GM12878 (cell line): Measurements from ENCODE around the gene GBA3. TPM values are rescaled to one million over a fixed set of nuclear protein-coding genes. Genes with fewer than 3 reads are reported as not detected.

Experiments
- ATAC-seq: fragments of 200-7000 bp; cut with Tn5 transposase; 3 replicates; pipeline ENCODE4 v1.9.1; 2020; ENCODE audit warnings: mild to moderate bottlenecking, moderate library complexity
- BruUV-seq: library from RNA; stranded (reverse); fragments of 400-500 nt; replicated peaks from 2 replicates; lab custom pipeline; 2021; lab: Mats Ljungman, UMichigan
- CTCF ChIA-PET: fragments of 300-600 bp; sonication (Branson Sonifier 250); formaldehyde crosslinking; extraction: SDS; loops from one replicate; lab custom pipeline; 2021; ENCODE audit warnings: inconsistent platforms; lab: Yijun Ruan, JAX
- POLR2A ChIA-PET: fragments of 350-600 bp; formaldehyde crosslinking; extraction: SDS; loops from one replicate; lab custom pipeline; 2021; ENCODE audit warnings: inconsistent platforms; lab: Charles Lee
- RAD21 ChIA-PET: fragments of 300-600 bp; sonication (Branson Sonifier 250); formaldehyde crosslinking; loops from one replicate; lab custom pipeline; 2023; ENCODE audit warnings: antibody characterized with exemption; ENCODE audit not compliant: unreplicated experiment; lab: Charles Lee
- SMC1A ChIA-PET: fragments of 300-600 bp; sonication (Branson Sonifier 250); formaldehyde crosslinking; loops from one replicate; lab custom pipeline; 2023; ENCODE audit not compliant: unreplicated experiment, uncharacterized antibody; lab: Charles Lee
- DNase-seq: peaks from one replicate; pipeline ENCODE4 v3.0.0-alpha.2; 2011; ENCODE audit warnings: low read depth, low spot score
- FAIRE-seq: peaks from 3 replicates; lab custom pipeline; 2011; peaks lifted over from hg19 to GRCh38; lab: Jason Lieb, UNC
- H2AFZ ChIP-seq: 2 replicates; pipeline ENCODE4 v1.6.0; 2011; ENCODE audit warnings: low read depth, low read length, control low read depth; ENCODE audit not compliant: control insufficient read depth
- H3K27ac ChIP-seq: 2 replicates; pipeline ENCODE4 v1.5.1; 2011; ENCODE audit warnings: control low read depth; ENCODE audit not compliant: control insufficient read depth, insufficient read depth
- H3K27me3 ChIP-seq, 2 experiments: replicated peaks in 1 of 2; 2 replicates each; pipeline versions ENCODE4 v1.6.0 to v1.6.1; 2011; ENCODE audit warnings: low read length in 1 of 2; ENCODE audit not compliant: control insufficient read depth in 2 of 2, insufficient read depth in 2 of 2
- H3K36me3 ChIP-seq, 2 experiments: 2 replicates each; pipeline ENCODE4 v1.5.1; 2011; ENCODE audit warnings: low read length in 1 of 2; ENCODE audit not compliant: control insufficient read depth in 2 of 2, insufficient read depth in 2 of 2
- H3K4me1 ChIP-seq: 2 replicates; pipeline ENCODE4 v1.6.1; 2011; ENCODE audit warnings: mild to moderate bottlenecking, low read length, moderate library complexity, mixed read lengths; ENCODE audit not compliant: control insufficient read depth, insufficient read depth
- H3K4me2 ChIP-seq: 2 replicates; pipeline ENCODE4 v1.6.0; 2011; ENCODE audit warnings: control low read depth; ENCODE audit not compliant: control insufficient read depth, insufficient read depth
- H3K4me3 ChIP-seq: fragments of 200-600 bp; sonication (generic); 2 replicates; pipeline ENCODE4 v1.5.1; 2016
- H3K79me2 ChIP-seq: 2 replicates; pipeline ENCODE4 v1.6.0; 2011; ENCODE audit warnings: low read length; ENCODE audit not compliant: control insufficient read depth, insufficient read depth
- H3K9ac ChIP-seq: 2 replicates; pipeline ENCODE4 v1.8.0; 2011; ENCODE audit warnings: low read length, control low read depth, mixed read lengths; ENCODE audit not compliant: control insufficient read depth, insufficient read depth
- H3K9me3 ChIP-seq: replicated peaks from 3 replicates; pipeline ENCODE4 v1.5.1; 2011; ENCODE audit warnings: mild to moderate bottlenecking, low read length; ENCODE audit not compliant: control insufficient read depth, insufficient read depth
- H4K20me1 ChIP-seq: 2 replicates; pipeline ENCODE4 v1.6.0; 2011; ENCODE audit not compliant: control insufficient read depth, insufficient read depth
- CBX5 ChIP-seq: sonication (generic); IDR thresholded peaks from 2 replicates; pipeline ENCODE4 v1.6.1; 2016; ENCODE audit warnings: low read depth, moderate library complexity, mild to moderate bottlenecking, inconsistent platforms
- CEBPZ ChIP-seq: fragments of 150-350 bp; IDR thresholded peaks from 2 replicates; pipeline ENCODE4 v1.6.1; 2016; ENCODE audit warnings: low read depth, low read length
- CHD1 ChIP-seq: IDR thresholded peaks from 2 replicates; pipeline ENCODE4 v1.6.1; 2012; ENCODE audit warnings: low read depth, low read length, improper control_type of control experiment
- IKZF2 ChIP-seq, 2 experiments: fragments of 450-650 bp; IDR thresholded peaks; 2 replicates each; pipeline ENCODE4 v1.6.1; 2017; ENCODE audit warnings: mild to moderate bottlenecking in 2 of 2, moderate library complexity in 2 of 2
- JUNB ChIP-seq: IDR thresholded peaks from 2 replicates; pipeline ENCODE4 v1.6.1; 2016; ENCODE audit warnings: antibody characterized with exemption, mild to moderate bottlenecking
- LARP7 ChIP-seq: fragments of 450-650 bp; IDR thresholded peaks from 2 replicates; pipeline ENCODE4 v1.6.1; 2017; ENCODE audit warnings: mild to moderate bottlenecking
- MEF2A ChIP-seq: IDR thresholded peaks from 2 replicates; pipeline ENCODE4 v1.6.1; 2011; ENCODE audit warnings: low read depth, mild to moderate bottlenecking, low read length, moderate library complexity; ENCODE audit not compliant: insufficient read depth
- PML ChIP-seq: IDR thresholded peaks from 2 replicates; pipeline ENCODE4 v1.6.1; 2012; ENCODE audit warnings: low read length, inconsistent platforms
- SIX5 ChIP-seq: IDR thresholded peaks from 2 replicates; pipeline ENCODE4 v1.6.1; 2011; ENCODE audit warnings: mild to moderate bottlenecking, low read depth, low read length, moderate library complexity; ENCODE audit not compliant: severe bottlenecking
- SMAD1 ChIP-seq: fragments of 450-650 bp; IDR thresholded peaks from 2 replicates; pipeline ENCODE4 v1.6.1; 2018; ENCODE audit warnings: mild to moderate bottlenecking, low read depth; ENCODE audit not compliant: partially characterized antibody
- STAT1 ChIP-seq: fragments of 450-650 bp; conservative IDR thresholded peaks from 2 replicates; pipeline ENCODE4 v1.6.1; 2014; ENCODE audit warnings: antibody characterized with exemption, mild to moderate bottlenecking
- USF2 ChIP-seq: IDR thresholded peaks from 2 replicates; pipeline ENCODE4 v1.6.1; 2011; ENCODE audit warnings: low read depth, low read length, improper control_type of control experiment, borderline replicate concordance
- ZNF622 ChIP-seq: fragments of 450-650 bp; IDR thresholded peaks from 2 replicates; pipeline ENCODE4 v1.6.1; 2017; ENCODE audit warnings: mild to moderate bottlenecking, inconsistent platforms
- WGBS: methylation state at CpG from one replicate; pipeline ENCODE4 v1.1.6; 2016; ENCODE audit warnings: low lambda C conversion rate; ENCODE audit not compliant: insufficient replicate concordance, insufficient coverage; ENCODE audit errors: missing lambda C conversion rate; 5-methylcytosine and 5-hydroxymethylcytosine counted together
- in situ Hi-C: fragments of 300-500 bp; cut with MboI; formaldehyde crosslinking; loops from 9 replicates; pipeline ENCODE4 v1.14.3; 2018; ENCODE audit warnings: mixed read lengths
- intact Hi-C: fragments of 100-400 bp; cut with micrococcal nuclease; formaldehyde crosslinking; loops from one replicate; pipeline ENCODE4 v1.14.2; 2022; ENCODE audit not compliant: unreplicated experiment
- polyA plus RNA-seq, 11 experiments: library from polyadenylated mRNA; depleted of rRNA in 4 of 11; unstranded in 6 of 11; stranded (reverse) in 5 of 11; fragments of >200 nt; fragmentation: Nextera tagmentation in 4 of 11; fragmentation: Illumina TruSeq in 1 of 11; extraction: Ambion mirVana in 4 of 11; extraction: Trizol in 1 of 11; gene quantifications; 1 replicate in 1 of 11; 2 replicates in 10 of 11; pipeline versions ENCODE4 v1.2.1 to v1.2.3, GENCODE V29; 2011 to 2016; ENCODE audit warnings: inconsistent platforms in 2 of 11, missing spikeins in 2 of 11, low read depth in 1 of 11
- total RNA-seq, 4 experiments: library from RNA; depleted of rRNA in 3 of 4; stranded (reverse); fragments of >200 nt in 3 of 4; fragmentation: Illumina TruSeq in 1 of 4; extraction: Trizol in 1 of 4; gene quantifications; 2 replicates each; pipeline versions ENCODE4 v1.2.1 to v1.2.3, GENCODE V29; 2013 to 2021

The GBA3 gene
- total and polyA plus RNA-seq, 10 of the 15 experiments (the other 5 are each of a cell fraction or from before 2014, with no cell fraction given) = 0.10 to 7.2 (median 0.27) TPM

GRCh38 chr4:22824091-22824490 lies 131.4 kb downstream of the GBA3 start:
- DNase-seq (no peak), FAIRE-seq (no peak), ATAC-seq (no peak)
- ChIA-PET RAD21 (no interaction called here), POLR2A (no interaction called here), CTCF (interaction anchor here (0.9 to 1.8 kb wide), 5 partner anchors 12 to 74 kb away, joined by 4 to 6 read pairs (median 5); no protein-coding TSS in a partner anchor), SMC1A (interaction anchor here (1.0 to 1.6 kb wide), 7 partner anchors 8 to 127 kb away, joined by 3 to 6 read pairs (median 4); no protein-coding TSS in a partner anchor)
- Histone ChIP-seq H4K20me1 (no peaks in the 10 kb centered on the region), H3K36me3 (no peaks in the 10 kb centered on the region), H3K4me2 (no peak overlapping the region), H3K4me3 (no peak overlapping the region), H3K9me3 (no peaks in the 10 kb centered on the region), H3K27me3 (no peaks in the 10 kb centered on the region), H3K9ac (no peak overlapping the region), H3K79me2 (no peaks in the 10 kb centered on the region), H3K27ac (no peak overlapping the region), H3K4me1 (no peaks in the 10 kb centered on the region), H2AFZ (no peak overlapping the region)
- BruUV-seq = no TSS peak
- 12% methylated on average over 6 of the region's 6 CpGs for WGBS
- in situ Hi-C loops (no loop called here), intact Hi-C loops (no loop called here)
- TF ChIP-seq PML (no peak), CHD1 (no peak)

- no peak overlapping the region for H3K4me3 ChIP-seq
- H3K9me3 ChIP-seq = no peaks in the 10 kb centered on the region; the same call in 2 of the 3 replicates
- no peaks in the 10 kb centered on the region for H3K36me3 ChIP-seq
- H2AFZ ChIP-seq = no peak overlapping the region
- no peaks in the 10 kb centered on the region for H3K27me3 ChIP-seq
- ATAC-seq (no peak), DNase-seq (no peak), FAIRE-seq (no peak)
- SMC1A ChIA-PET = no interaction called here
- RAD21 ChIA-PET = no interaction called here
- intact Hi-C loops = no loop called here
- H3K79me2 ChIP-seq = no peaks in the 10 kb centered on the region
- TF ChIP-seq SMAD1 (no peak), USF2 (no peak), CBX5 (no peak), LARP7 (no peak), IKZF2 (IDR thresholded peaks at IDR 0.05) (no peak), ZNF622 (no peak), CEBPZ (no peak), STAT1 (no peak), SIX5 (no peak), MEF2A (no peak), JUNB (no peak)
- BruUV-seq = no TSS peak
- no peak overlapping the region for H3K4me2 ChIP-seq
- POLR2A ChIA-PET = no interaction called here
- 7% methylated on average over 5 of the region's 5 CpGs for WGBS
- H3K4me1 ChIP-seq = no peaks in the 10 kb centered on the region
- CTCF ChIA-PET = no interaction called here
- in situ Hi-C loops = no loop called here
- no peaks in the 10 kb centered on the region for H4K20me1 ChIP-seq
- H3K27ac ChIP-seq = no peak overlapping the region
- no peak overlapping the region for H3K9ac ChIP-seq
Measured at GRCh38 chr4:22842360-22843018, 149.8 kb downstream of the GBA3 start.
